Measurements from ENCODE around the gene MKLN1.

Gene MKLN1

GRCh38 chr7:131505636-131506557 lies 178.2 kb downstream of the MKLN1 start:
- ChIA-PET POLR2A (no interaction called here), CTCF (interaction anchor here (1.0 to 5.4 kb wide), 10 partner anchors 7 to 609 kb away, joined by 3 to 59 read pairs (median 4); no protein-coding TSS in a partner anchor)
- TF ChIP-seq CTCF (IDR thresholded peaks at IDR 0.05; ENCODE audit: control extremely low read depth, extremely low read depth, low read depth, missing control alignments): no peak

GRCh38 chr7:131506597-131506996 lies 178.9 kb downstream of the MKLN1 start:
- no peak for DNase-seq (ENCODE audit: extremely low spot score)

More at GRCh38 chr7:131505636-131506557, 178.2 kb downstream of the MKLN1 start:
- DNase-seq (ENCODE audit: extremely low spot score): no peak

GRCh38 chr7:131507592-131508331 lies 180.1 kb downstream of the MKLN1 start:
- CTCF ChIA-PET: interaction anchor here (0.8 to 4.4 kb wide), 23 partner anchors 9 to 1538 kb away, joined by 3 to 21 read pairs (median 5); no protein-coding TSS in a partner anchor
- peak; percentile 90 for TF ChIP-seq CTCF (IDR thresholded peaks at IDR 0.05; ENCODE audit: control extremely low read depth, extremely low read depth, low read depth, missing control alignments)
- DNase-seq (ENCODE audit: extremely low spot score): peak; percentile 80
- POLR2A ChIA-PET: no interaction called here

More at GRCh38 chr7:131506597-131506996, 178.9 kb downstream of the MKLN1 start:
- TF ChIP-seq CTCF (IDR thresholded peaks at IDR 0.05; ENCODE audit: control extremely low read depth, extremely low read depth, low read depth, missing control alignments): no peak
- ChIA-PET CTCF (interaction anchor here (0.9 to 4.4 kb wide), 13 partner anchors 8 to 524 kb away, joined by 3 to 21 read pairs (median 5); no protein-coding TSS in a partner anchor), POLR2A (no interaction called here)

GRCh38 chr7:131508754-131509486 lies 181.2 kb downstream of the MKLN1 start:
- no peak for DNase-seq (ENCODE audit: extremely low spot score)
- TF ChIP-seq CTCF (IDR thresholded peaks at IDR 0.05; ENCODE audit: control extremely low read depth, extremely low read depth, low read depth, missing control alignments): no peak
- CTCF ChIA-PET: interaction anchor here (0.8 to 4.4 kb wide), 16 partner anchors 10 to 612 kb away, joined by 3 to 21 read pairs (median 4); no protein-coding TSS in a partner anchor
- POLR2A ChIA-PET: interaction anchor here (0.7 kb wide), 1 partner anchor 636 kb away, joined by 3 read pairs; no protein-coding TSS in a partner anchor

GRCh38 chr7:131509781-131510180 lies 182.1 kb downstream of the MKLN1 start:
- CTCF ChIA-PET: interaction anchor here (0.9 to 6.8 kb wide), 6 partner anchors 7 to 613 kb away, joined by 3 to 59 read pairs (median 12); no protein-coding TSS in a partner anchor
- TF ChIP-seq CTCF (IDR thresholded peaks at IDR 0.05; ENCODE audit: control extremely low read depth, extremely low read depth, low read depth, missing control alignments): no peak
- no peak for DNase-seq (ENCODE audit: extremely low spot score)
- POLR2A ChIA-PET: no interaction called here

Data from GM10248 (cell line).